SU-DHL-6 (cell line): Measurements from ENCODE around the gene VSIG8.

ENCODE experiments used
- H2AFZ ChIP-seq: fragments of 200-600 bp; sonication (generic); 2 replicates; pipeline ENCODE4 v1.6.1; 2014; ENCODE audit warnings: low read depth, mild to moderate bottlenecking, moderate library complexity, mixed read lengths, antibody characterized with exemption, low read length; ENCODE audit not compliant: severe bottlenecking
- H3F3A ChIP-seq: fragments of 200-600 bp; shearing (Covaris generic); 2 replicates; pipeline ENCODE4 v1.6.0; 2016; ENCODE audit warnings: antibody characterized with exemption, mild to moderate bottlenecking; ENCODE audit not compliant: insufficient read depth
- H3K27ac ChIP-seq: fragments of 200-600 bp; sonication (generic); 2 replicates; pipeline ENCODE4 v1.5.1; 2016; ENCODE audit warnings: low read depth, mild to moderate bottlenecking, low read length, moderate library complexity, mixed read lengths
- H3K27me3 ChIP-seq: fragments of 200-600 bp; sonication (generic), shearing (Covaris generic); 2 replicates; pipeline ENCODE4 v1.6.0; 2014; ENCODE audit warnings: mild to moderate bottlenecking, low read length
- H3K36me3 ChIP-seq: fragments of 200-600 bp; sonication (generic); 2 replicates; pipeline ENCODE4 v1.6.1; 2014; ENCODE audit warnings: mild to moderate bottlenecking, low read length, mixed read lengths
- H3K4me2 ChIP-seq: fragments of 300-600, 200-600 bp; shearing (Covaris generic), sonication (generic); 2 replicates; pipeline ENCODE4 v1.6.0; 2014; ENCODE audit warnings: low read length, low read depth, mild to moderate bottlenecking; ENCODE audit not compliant: poor library complexity, severe bottlenecking
- H3K4me3 ChIP-seq: fragments of 200-600 bp; sonication (generic); 2 replicates; pipeline ENCODE4 v1.5.1; 2014; ENCODE audit warnings: antibody characterized with exemption, low read length, mild to moderate bottlenecking, mixed read lengths; ENCODE audit not compliant: insufficient read depth, poor library complexity, severe bottlenecking
- H3K79me2 ChIP-seq: fragments of 200-600 bp; sonication (generic); 2 replicates; pipeline ENCODE4 v1.6.1; 2014; ENCODE audit warnings: mild to moderate bottlenecking, low read length, moderate library complexity; ENCODE audit not compliant: insufficient read depth
- H3K9ac ChIP-seq: fragments of 200-600 bp; sonication (generic); 2 replicates; pipeline ENCODE4 v1.7.0; 2014; ENCODE audit warnings: mild to moderate bottlenecking, low read length
- H3K9me2 ChIP-seq: fragments of 200-600 bp; sonication (generic); replicated peaks from 2 replicates; pipeline ENCODE4 v1.6.1; 2014; ENCODE audit warnings: low read length; ENCODE audit not compliant: insufficient read depth
- H3K9me3 ChIP-seq: fragments of 200-600 bp; sonication (generic); 2 replicates; pipeline ENCODE4 v1.6.1; 2014; ENCODE audit warnings: low read length, mixed read lengths; ENCODE audit not compliant: insufficient read depth
- H4K20me1 ChIP-seq: fragments of 200-600 bp; sonication (generic); 2 replicates; pipeline ENCODE4 v1.6.1; 2014; ENCODE audit warnings: low read depth, mild to moderate bottlenecking, antibody characterized with exemption, low read length, moderate library complexity, mixed read lengths
- EZH2phosphoT487 ChIP-seq: fragments of 200-600 bp; sonication (generic), shearing (Covaris generic); conservative IDR thresholded peaks from 2 replicates; pipeline ENCODE4 v1.6.1; 2018; ENCODE audit warnings: mild to moderate bottlenecking, antibody characterized with exemption, low read length, moderate library complexity, mixed read lengths
- TF ChIP-seq, protein P1 (sequence below): fragments of 200-600 bp; sonication (generic); IDR thresholded peaks from one replicate; pipeline ENCODE4 v1.5.1; 2017; ENCODE audit warnings: antibody characterized with exemption, mild to moderate bottlenecking, low read length, moderate library complexity; ENCODE audit not compliant: insufficient read depth, poor library complexity, severe bottlenecking

VSIG8 gene

DNA sequence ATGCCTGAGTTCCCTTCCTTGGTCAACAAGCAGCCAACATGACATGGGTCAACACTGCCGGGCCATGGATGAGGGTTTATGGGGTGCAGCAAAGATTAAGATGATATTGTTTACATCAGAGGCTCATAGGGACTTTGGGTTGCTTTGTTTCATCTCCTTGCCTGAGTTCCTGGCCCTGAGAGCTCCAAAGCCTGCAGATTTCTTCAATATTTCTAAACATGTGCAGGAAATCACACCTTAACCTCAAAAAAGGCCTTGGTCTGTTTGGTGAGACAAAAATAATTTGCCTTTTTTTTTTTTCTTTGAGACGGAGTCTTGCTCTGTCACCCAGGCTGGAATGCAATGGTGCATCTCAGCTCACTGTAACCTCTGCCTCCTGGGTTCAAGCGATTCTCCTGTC lies 34.9 kb downstream of the VSIG8 start:
- no peak overlapping the region for H3K9ac ChIP-seq
- H3K4me3 ChIP-seq: no peak overlapping the region
- no peaks in the 10 kb centered on the region for H3K79me2 ChIP-seq
- H3K27me3 ChIP-seq: no peaks in the 10 kb centered on the region
- H4K20me1 ChIP-seq: no peaks in the 10 kb centered on the region
- TF ChIP-seq, protein P1, sequence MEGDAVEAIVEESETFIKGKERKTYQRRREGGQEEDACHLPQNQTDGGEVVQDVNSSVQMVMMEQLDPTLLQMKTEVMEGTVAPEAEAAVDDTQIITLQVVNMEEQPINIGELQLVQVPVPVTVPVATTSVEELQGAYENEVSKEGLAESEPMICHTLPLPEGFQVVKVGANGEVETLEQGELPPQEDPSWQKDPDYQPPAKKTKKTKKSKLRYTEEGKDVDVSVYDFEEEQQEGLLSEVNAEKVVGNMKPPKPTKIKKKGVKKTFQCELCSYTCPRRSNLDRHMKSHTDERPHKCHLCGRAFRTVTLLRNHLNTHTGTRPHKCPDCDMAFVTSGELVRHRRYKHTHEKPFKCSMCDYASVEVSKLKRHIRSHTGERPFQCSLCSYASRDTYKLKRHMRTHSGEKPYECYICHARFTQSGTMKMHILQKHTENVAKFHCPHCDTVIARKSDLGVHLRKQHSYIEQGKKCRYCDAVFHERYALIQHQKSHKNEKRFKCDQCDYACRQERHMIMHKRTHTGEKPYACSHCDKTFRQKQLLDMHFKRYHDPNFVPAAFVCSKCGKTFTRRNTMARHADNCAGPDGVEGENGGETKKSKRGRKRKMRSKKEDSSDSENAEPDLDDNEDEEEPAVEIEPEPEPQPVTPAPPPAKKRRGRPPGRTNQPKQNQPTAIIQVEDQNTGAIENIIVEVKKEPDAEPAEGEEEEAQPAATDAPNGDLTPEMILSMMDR: no peak
- TF ChIP-seq EZH2phosphoT487: no peak
- H3K9me3 ChIP-seq: no peaks in the 10 kb centered on the region
- H3K4me2 ChIP-seq: no peak overlapping the region
- H3F3A ChIP-seq: no peaks in the 10 kb centered on the region
- no peak overlapping the region for H3K27ac ChIP-seq
- H3K36me3 ChIP-seq: no peaks in the 10 kb centered on the region
- H3K9me2 ChIP-seq: no peaks in the 10 kb centered on the region
- H2AFZ ChIP-seq: no peak overlapping the region

DNA sequence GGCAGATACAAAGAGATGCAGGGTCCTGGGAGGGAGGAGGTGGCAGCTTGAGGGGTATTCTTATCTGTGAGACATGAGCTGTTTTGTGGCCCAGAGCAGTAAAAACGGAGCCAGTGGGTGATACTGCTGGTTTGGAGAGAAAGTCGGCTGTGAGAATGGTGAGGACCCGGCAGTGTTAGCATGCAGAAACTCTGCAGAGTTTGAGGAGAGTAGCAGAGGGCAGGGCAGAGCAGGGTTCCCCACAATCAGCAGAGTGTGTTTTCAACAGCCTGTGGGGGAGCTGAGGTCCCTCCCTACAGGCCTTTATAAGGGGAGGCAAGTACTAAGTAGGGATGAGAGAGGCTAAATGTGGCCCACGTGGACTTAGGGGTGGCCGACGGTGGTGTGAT lies 35.4 kb downstream of the VSIG8 start:
- H3K79me2 ChIP-seq: no peaks in the 10 kb centered on the region
- no peak overlapping the region for H3K4me2 ChIP-seq
- no peak overlapping the region for H3K27ac ChIP-seq
- no peak overlapping the region for H2AFZ ChIP-seq
- H3K36me3 ChIP-seq: no peaks in the 10 kb centered on the region
- TF ChIP-seq, protein P1: no peak
- no peaks in the 10 kb centered on the region for H3F3A ChIP-seq
- no peaks in the 10 kb centered on the region for H4K20me1 ChIP-seq
- no peaks in the 10 kb centered on the region for H3K9me2 ChIP-seq
- no peak overlapping the region for H3K4me3 ChIP-seq
- H3K9ac ChIP-seq: no peak overlapping the region
- H3K9me3 ChIP-seq: no peaks in the 10 kb centered on the region
- H3K27me3 ChIP-seq: no peaks in the 10 kb centered on the region

DNA sequence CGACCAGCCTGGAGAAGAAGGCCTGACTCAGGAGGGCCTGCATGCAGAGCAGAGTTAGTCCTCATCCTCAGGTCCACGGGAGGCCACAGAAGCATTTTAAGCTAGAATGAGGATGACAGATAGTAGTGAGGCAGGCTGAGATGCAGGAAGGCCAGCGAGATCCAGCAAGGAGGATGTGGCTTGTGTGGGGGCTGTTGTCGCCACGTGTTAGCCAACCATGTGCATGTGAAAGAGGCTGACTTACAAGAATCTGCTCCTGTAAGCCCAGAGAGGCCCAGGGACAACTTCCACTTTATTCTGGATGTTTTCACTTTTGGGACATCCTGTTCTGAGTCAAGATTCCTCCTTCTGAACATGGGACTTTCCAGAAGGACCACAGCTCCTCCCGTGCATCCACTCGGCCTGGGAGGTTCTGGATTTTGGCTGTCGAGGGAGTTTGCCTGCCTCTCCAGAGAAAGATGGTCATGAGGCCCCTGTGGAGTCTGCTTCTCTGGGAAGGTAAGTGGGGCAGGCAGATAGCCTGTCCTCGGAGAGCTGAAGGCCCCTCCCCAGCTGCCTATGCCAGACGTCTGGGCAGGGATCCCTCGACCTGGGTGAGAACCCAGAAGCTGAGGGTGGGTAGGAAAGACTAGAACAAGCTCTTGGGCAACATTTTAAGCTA lies 35.9 kb downstream of the VSIG8 start, which contains the start of gene SLAMF8:
TSS of gene SLAMF8 (plus strand) at position 433 of the 661 bp plus-strand sequence. CDS start at position 459, 26 bp downstream.
- Histone ChIP-seq H3K9me3 (no peaks in the 10 kb centered on the region), H3K27me3 (no peaks in the 10 kb centered on the region), H3K9ac (no peak within 1 kb of the TSS), H3K9me2 (no peaks in the 10 kb centered on the region), H3K4me3 (no peak within 1 kb of the TSS), H3K4me2 (no peak within 1 kb of the TSS), H2AFZ (no peak within 1 kb of the TSS), H3K36me3 (no peaks in the 10 kb centered on the region), H4K20me1 (no peaks in the 10 kb centered on the region), H3K79me2 (no peaks in the 10 kb centered on the region), H3K27ac (no peak within 1 kb of the TSS), H3F3A (no peaks in the 10 kb centered on the region)
- no peak for TF ChIP-seq EZH2phosphoT487
- TF ChIP-seq, protein P1: no peak
